ENCODE measurements around the gene MED28.
"Not testable (repeated sequence)": the region's sequence is repeated elsewhere in the genome, so short reads cannot be mapped to it uniquely, and the experiment has no call there.

MED28 gene

GRCh38 chr4:17614416-17615299 is at the start of gene MED28:
Gene MED28 (plus strand): TSS chr4:17614641. CDS start chr4:17614655, 14 bp downstream.
- DNase-seq, result peak; percentile 61 to 96 (median 88)

- no peak for DNase-seq
Observed at GRCh38 chr4:17565846-17566245, 48.6 kb upstream of the MED28 start.

GRCh38 chr4:17567271-17567670 is 47.2 kb upstream of the MED28 start:
- DNase-seq, result no peak

- DNase-seq, result no peak
Observed at GRCh38 chr4:17574206-17574605, 40.2 kb upstream of the MED28 start.

GRCh38 chr4:17575177-17575576 is 39.3 kb upstream of the MED28 start:
- DNase-seq, result not testable (repeated sequence)

- peak; percentile 82 to 99 (median 97) for DNase-seq
Observed at GRCh38 chr4:17576932-17577664, 37.3 kb upstream of the MED28 start, which contains the start of gene LAP3. Gene LAP3 (plus strand): TSS chr4:17577198. CDS start chr4:17577466, 268 bp downstream.

GRCh38 chr4:17577665-17578481 is 36.6 kb upstream of the MED28 start:
- DNase-seq, result peak in 23 of 51 donors; percentile 7 to 72 (median 42)

- DNase-seq, result no peak
Observed at GRCh38 chr4:17578482-17578891, 36.0 kb upstream of the MED28 start.

- no peak for DNase-seq
Observed at GRCh38 chr4:17580969-17581368, 33.5 kb upstream of the MED28 start.

GRCh38 chr4:17583276-17583675 is 31.2 kb upstream of the MED28 start:
- DNase-seq, result no peak

GRCh38 chr4:17583941-17584340 is 30.5 kb upstream of the MED28 start:
- no peak for DNase-seq

GRCh38 chr4:17584521-17585213 is 29.8 kb upstream of the MED28 start:
- peak in 5 of 51 donors; percentile 4 to 18 (median 13) for DNase-seq

- peak in 3 of 51 donors; percentile 6 to 49 (median 14) for DNase-seq
Observed at GRCh38 chr4:17587094-17587822, 27.2 kb upstream of the MED28 start.

GRCh38 chr4:17589355-17589754 is 25.1 kb upstream of the MED28 start:
- no peak for DNase-seq

GRCh38 chr4:17595471-17596005 is 18.9 kb upstream of the MED28 start:
- DNase-seq, result no peak

- no peak for DNase-seq
Observed at GRCh38 chr4:17597517-17597916, 16.9 kb upstream of the MED28 start.

- peak in 1 of 51 donors; percentile 20 for DNase-seq
Observed at GRCh38 chr4:17599826-17600225, 14.6 kb upstream of the MED28 start.

GRCh38 chr4:17605236-17605635 is 9.2 kb upstream of the MED28 start:
- DNase-seq, result peak in 1 of 51 donors; percentile 17

GRCh38 chr4:17613761-17614415 is 553 bp upstream of the MED28 start:
- DNase-seq, result peak in 10 of 51 donors; percentile 29 to 64 (median 48)
